ENCODE measurements around the gene SUSD1. TPM values are rescaled to one million over a fixed set of nuclear protein-coding genes. Genes with fewer than 3 reads are reported as not detected.

Gene SUSD1
- total RNA-seq, 1 experiment from 2014 or later, result 24.6 TPM

DNA sequence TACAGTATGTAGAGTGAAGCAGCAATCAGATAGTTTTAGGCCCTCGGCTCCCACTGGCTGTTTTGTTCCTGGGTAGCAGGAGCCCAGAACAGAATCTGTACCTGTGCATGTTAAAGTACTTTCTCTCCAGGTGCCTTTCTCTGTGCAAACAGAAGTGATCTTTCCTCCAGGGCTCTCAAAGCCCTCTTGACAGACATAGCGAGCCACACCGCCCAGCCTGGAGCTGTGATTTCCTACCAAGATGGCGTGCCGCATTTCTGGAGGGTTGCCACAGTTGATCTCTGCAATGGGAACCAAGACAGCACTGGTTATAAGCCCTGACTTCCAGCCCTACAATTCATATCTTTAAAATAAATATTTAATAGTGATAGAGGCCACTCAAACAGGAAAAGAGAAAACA lies 50.9 kb downstream of the SUSD1 start:
- Mint-ChIP-seq H3K36me3 (ENCODE audit: insufficient read depth, unreplicated experiment) (peaks cover 7% of the 10 kb centered on the region), H3K9me3 (ENCODE audit: low read depth, unreplicated experiment) (peaks cover 2% of the 10 kb centered on the region), H3K27me3 (ENCODE audit: unreplicated experiment) (no peaks in the 10 kb centered on the region), H3K4me3 (ENCODE audit: low read depth, unreplicated experiment) (no peak overlapping the region), H3K4me1 (ENCODE audit: low read depth, unreplicated experiment) (peaks cover 52% of the 10 kb centered on the region), H3K27ac (ENCODE audit: unreplicated experiment) (no peak overlapping the region)
- CTCF ChIA-PET, result no interaction called here
- DNase-seq, result no peak
- intact Hi-C loops (cut with micrococcal nuclease; ENCODE audit: unreplicated experiment), result no loop called here
- TF ChIP-seq, protein P1, sequence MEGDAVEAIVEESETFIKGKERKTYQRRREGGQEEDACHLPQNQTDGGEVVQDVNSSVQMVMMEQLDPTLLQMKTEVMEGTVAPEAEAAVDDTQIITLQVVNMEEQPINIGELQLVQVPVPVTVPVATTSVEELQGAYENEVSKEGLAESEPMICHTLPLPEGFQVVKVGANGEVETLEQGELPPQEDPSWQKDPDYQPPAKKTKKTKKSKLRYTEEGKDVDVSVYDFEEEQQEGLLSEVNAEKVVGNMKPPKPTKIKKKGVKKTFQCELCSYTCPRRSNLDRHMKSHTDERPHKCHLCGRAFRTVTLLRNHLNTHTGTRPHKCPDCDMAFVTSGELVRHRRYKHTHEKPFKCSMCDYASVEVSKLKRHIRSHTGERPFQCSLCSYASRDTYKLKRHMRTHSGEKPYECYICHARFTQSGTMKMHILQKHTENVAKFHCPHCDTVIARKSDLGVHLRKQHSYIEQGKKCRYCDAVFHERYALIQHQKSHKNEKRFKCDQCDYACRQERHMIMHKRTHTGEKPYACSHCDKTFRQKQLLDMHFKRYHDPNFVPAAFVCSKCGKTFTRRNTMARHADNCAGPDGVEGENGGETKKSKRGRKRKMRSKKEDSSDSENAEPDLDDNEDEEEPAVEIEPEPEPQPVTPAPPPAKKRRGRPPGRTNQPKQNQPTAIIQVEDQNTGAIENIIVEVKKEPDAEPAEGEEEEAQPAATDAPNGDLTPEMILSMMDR (IDR thresholded peaks at IDR 0.05; ENCODE audit: unreplicated experiment), result no peak
- no TSS peak for BruUV-seq (replicated peaks)

DNA sequence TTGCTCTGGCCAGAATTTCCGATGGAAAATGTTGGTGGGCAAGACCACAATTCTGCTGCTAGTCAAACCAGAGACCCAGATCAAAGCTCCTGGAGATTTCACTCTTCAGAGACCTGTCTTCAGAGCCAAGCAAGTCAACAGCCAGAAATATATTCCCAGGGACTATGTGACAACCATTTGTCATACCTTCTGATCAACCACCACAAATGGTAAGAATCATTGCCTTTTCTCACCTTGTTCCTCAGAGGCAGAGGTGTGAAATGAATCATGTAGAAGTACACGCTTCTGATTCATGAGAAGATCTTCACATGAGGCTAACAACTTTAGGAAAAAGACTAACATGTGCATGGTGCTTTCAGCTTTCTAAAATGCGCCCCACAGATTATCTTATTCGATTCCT lies 53.5 kb downstream of the SUSD1 start:
- Mint-ChIP-seq H3K36me3 (ENCODE audit: insufficient read depth, unreplicated experiment) (peaks cover 8% of the 10 kb centered on the region), H3K4me1 (ENCODE audit: low read depth, unreplicated experiment) (peaks cover 36% of the 10 kb centered on the region), H3K27me3 (ENCODE audit: unreplicated experiment) (no peaks in the 10 kb centered on the region), H3K9me3 (ENCODE audit: low read depth, unreplicated experiment) (no peaks in the 10 kb centered on the region), H3K27ac (ENCODE audit: unreplicated experiment) (no peak overlapping the region), H3K4me3 (ENCODE audit: low read depth, unreplicated experiment) (no peak overlapping the region)
- TF ChIP-seq, protein P1 (IDR thresholded peaks at IDR 0.05; ENCODE audit: unreplicated experiment), result no peak
- DNase-seq, result no peak
- intact Hi-C loops (cut with micrococcal nuclease; ENCODE audit: unreplicated experiment), result no loop called here
- CTCF ChIA-PET, result no interaction called here
- no TSS peak for BruUV-seq (replicated peaks)

DNA sequence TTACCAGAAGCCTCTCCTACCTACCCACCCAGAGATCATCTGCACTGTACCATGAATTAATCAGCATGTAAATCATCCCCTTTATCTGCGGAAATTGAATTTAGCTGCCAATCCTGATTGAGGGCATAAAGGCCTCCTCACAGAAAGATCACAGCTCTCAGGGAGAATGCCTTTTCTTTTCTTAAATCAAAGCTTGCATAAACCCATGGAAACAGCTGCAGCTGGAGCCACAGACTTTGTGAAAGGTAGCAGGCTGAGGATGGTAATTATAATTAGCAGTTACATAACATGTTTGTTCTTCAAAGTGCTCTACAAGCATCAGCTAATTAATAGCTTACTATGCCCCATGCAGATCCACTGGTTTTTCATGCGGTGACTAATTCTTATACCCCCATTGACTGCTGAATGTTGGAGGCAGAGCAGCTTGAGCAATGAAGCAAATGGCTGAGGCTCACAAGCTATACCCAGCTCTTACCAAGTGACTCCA lies 54.6 kb downstream of the SUSD1 start:
- BruUV-seq (replicated peaks), result no TSS peak
- Mint-ChIP-seq H3K9me3 (ENCODE audit: low read depth, unreplicated experiment) (no peaks in the 10 kb centered on the region), H3K27ac (ENCODE audit: unreplicated experiment) (peak overlapping the region; percentile 95), H3K4me1 (ENCODE audit: low read depth, unreplicated experiment) (peaks cover 37% of the 10 kb centered on the region), H3K36me3 (ENCODE audit: insufficient read depth, unreplicated experiment) (peaks cover 8% of the 10 kb centered on the region), H3K4me3 (ENCODE audit: low read depth, unreplicated experiment) (peak overlapping the region; percentile 39), H3K27me3 (ENCODE audit: unreplicated experiment) (no peaks in the 10 kb centered on the region)
- DNase-seq, result no peak
- CTCF ChIA-PET, result interaction anchor here (0.6 to 1.1 kb wide), 3 partner anchors 16 to 132 kb away, joined by 3 to 5 read pairs (median 3); no protein-coding TSS in a partner anchor
- TF ChIP-seq, protein P1 (IDR thresholded peaks at IDR 0.05; ENCODE audit: unreplicated experiment), result no peak
- intact Hi-C loops (cut with micrococcal nuclease; ENCODE audit: unreplicated experiment), result no loop called here

DNA sequence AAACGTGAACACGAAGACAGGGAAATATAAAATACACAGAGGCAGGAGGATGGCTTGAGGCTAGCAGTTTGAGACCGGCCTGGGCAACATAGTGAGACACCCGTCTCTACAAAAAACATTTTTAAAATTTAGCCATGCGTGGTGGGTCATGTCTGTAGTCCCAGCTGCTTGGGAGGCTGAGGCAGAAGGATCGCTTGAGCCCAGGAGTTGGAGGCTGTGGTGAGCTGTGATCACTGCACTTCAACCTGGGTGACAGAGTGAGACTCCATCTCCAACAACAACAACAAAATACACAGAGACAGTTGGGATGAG lies 55.1 kb downstream of the SUSD1 start:
- peaks cover 8% of the 10 kb centered on the region for H3K36me3 Mint-ChIP-seq (ENCODE audit: insufficient read depth, unreplicated experiment)
- peak overlapping the region; percentile 39 for H3K4me3 Mint-ChIP-seq (ENCODE audit: low read depth, unreplicated experiment)
- CTCF ChIA-PET, result interaction anchor here (0.6 to 1.1 kb wide), 2 partner anchors 35 to 556 kb away, joined by 3 to 6 read pairs; no protein-coding TSS in a partner anchor
- peak overlapping the region; percentile 95 for H3K27ac Mint-ChIP-seq (ENCODE audit: unreplicated experiment)
- intact Hi-C loops (cut with micrococcal nuclease; ENCODE audit: unreplicated experiment), result no loop called here
- DNase-seq, result no peak
- BruUV-seq (replicated peaks), result no TSS peak
- TF ChIP-seq, protein P1 (IDR thresholded peaks at IDR 0.05; ENCODE audit: unreplicated experiment), result no peak
- H3K27me3 Mint-ChIP-seq (ENCODE audit: unreplicated experiment), result no peaks in the 10 kb centered on the region
- no peaks in the 10 kb centered on the region for H3K9me3 Mint-ChIP-seq (ENCODE audit: low read depth, unreplicated experiment)
- H3K4me1 Mint-ChIP-seq (ENCODE audit: low read depth, unreplicated experiment), result peaks cover 39% of the 10 kb centered on the region
